ENCODE data around the gene AFDN. TPM values are rescaled to one million over a fixed set of nuclear protein-coding genes. Genes with fewer than 3 reads are reported as not detected.

AFDN gene
- total RNA-seq, 1 donor from 2014 or later = 162 TPM

GRCh38 chr6:167915139-167915538, 88.4 kb downstream of the AFDN start:
- Histone ChIP-seq H3K4me1 (no peaks in the 10 kb centered on the region), H3K9me3 (no peaks in the 10 kb centered on the region), H3K4me3 (no peak overlapping the region), H3K27me3 (no peaks in the 10 kb centered on the region), H3K36me3 (peaks cover 0 to 60% of the 10 kb centered on the region in 2 donors), H3K27ac (no peak overlapping the region)
- intact Hi-C loops (cut with DNase I) = no loop called here
- no peak for TF ChIP-seq POLR2A (IDR thresholded peaks at IDR 0.05)
- TF ChIP-seq, protein P1, sequence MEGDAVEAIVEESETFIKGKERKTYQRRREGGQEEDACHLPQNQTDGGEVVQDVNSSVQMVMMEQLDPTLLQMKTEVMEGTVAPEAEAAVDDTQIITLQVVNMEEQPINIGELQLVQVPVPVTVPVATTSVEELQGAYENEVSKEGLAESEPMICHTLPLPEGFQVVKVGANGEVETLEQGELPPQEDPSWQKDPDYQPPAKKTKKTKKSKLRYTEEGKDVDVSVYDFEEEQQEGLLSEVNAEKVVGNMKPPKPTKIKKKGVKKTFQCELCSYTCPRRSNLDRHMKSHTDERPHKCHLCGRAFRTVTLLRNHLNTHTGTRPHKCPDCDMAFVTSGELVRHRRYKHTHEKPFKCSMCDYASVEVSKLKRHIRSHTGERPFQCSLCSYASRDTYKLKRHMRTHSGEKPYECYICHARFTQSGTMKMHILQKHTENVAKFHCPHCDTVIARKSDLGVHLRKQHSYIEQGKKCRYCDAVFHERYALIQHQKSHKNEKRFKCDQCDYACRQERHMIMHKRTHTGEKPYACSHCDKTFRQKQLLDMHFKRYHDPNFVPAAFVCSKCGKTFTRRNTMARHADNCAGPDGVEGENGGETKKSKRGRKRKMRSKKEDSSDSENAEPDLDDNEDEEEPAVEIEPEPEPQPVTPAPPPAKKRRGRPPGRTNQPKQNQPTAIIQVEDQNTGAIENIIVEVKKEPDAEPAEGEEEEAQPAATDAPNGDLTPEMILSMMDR (IDR thresholded peaks at IDR 0.05) = no peak
- no peak for TF ChIP-seq POLR2AphosphoS5 (IDR thresholded peaks at IDR 0.05; ENCODE audit: insufficient read depth in 1 of 2, low read depth in 1 of 2)
- no peak for DNase-seq (ENCODE audit: extremely low spot score in 2 of 2)

DNA sequence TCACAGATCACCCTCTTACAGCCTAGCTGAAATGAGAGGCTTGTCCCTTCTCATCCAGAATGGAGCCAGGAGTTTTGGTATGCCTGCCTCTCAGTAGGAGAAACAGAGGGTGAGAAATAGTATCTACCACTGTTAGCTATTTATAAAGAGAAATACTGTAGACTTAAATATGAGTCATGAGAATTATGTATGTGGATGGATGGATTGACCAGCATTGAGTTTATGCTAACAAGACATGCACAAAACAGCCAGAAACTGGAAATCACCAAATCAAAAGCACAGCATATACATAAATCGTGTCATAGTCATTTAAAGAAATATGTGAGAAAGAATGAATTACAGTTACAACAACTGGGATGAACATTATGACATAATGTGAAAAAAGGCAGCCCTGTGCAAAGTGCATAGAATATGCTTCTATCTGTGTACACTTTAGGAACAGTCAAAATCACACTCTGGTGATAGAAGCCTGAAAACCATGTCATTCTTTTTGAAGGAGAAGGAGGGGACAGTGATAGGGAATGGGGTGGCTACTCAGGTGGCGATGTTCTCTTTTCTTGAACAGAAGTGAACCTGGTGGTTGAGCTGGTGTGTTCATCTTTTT, 90.9 kb downstream of the AFDN start:
- no peaks in the 10 kb centered on the region for H3K9me3 ChIP-seq
- peaks cover 0 to 60% of the 10 kb centered on the region in 2 donors for H3K36me3 ChIP-seq
- no peak for DNase-seq (ENCODE audit: extremely low spot score in 2 of 2)
- H3K4me1 ChIP-seq = no peaks in the 10 kb centered on the region
- TF ChIP-seq POLR2A (IDR thresholded peaks at IDR 0.05) (no peak), POLR2AphosphoS5 (IDR thresholded peaks at IDR 0.05; ENCODE audit: insufficient read depth in 1 of 2, low read depth in 1 of 2) (no peak)
- TF ChIP-seq, protein P1 (IDR thresholded peaks at IDR 0.05) = no peak
- no peaks in the 10 kb centered on the region for H3K27me3 ChIP-seq
- no peak overlapping the region for H3K27ac ChIP-seq
- no peak overlapping the region for H3K4me3 ChIP-seq
- intact Hi-C loops (cut with DNase I) = no loop called here

- no peak overlapping the region for H3K27ac ChIP-seq
- peaks cover 0 to 60% of the 10 kb centered on the region in 2 donors for H3K36me3 ChIP-seq
- TF ChIP-seq, protein P1 (IDR thresholded peaks at IDR 0.05) = no peak
- DNase-seq (ENCODE audit: extremely low spot score in 2 of 2) = no peak
- no peaks in the 10 kb centered on the region for H3K27me3 ChIP-seq
- no peaks in the 10 kb centered on the region for H3K4me1 ChIP-seq
- no peak overlapping the region for H3K4me3 ChIP-seq
- intact Hi-C loops (cut with DNase I) = no loop called here
- H3K9me3 ChIP-seq = no peaks in the 10 kb centered on the region
Measured at GRCh38 chr6:167918548-167919278, 92.0 kb downstream of the AFDN start.

DNA sequence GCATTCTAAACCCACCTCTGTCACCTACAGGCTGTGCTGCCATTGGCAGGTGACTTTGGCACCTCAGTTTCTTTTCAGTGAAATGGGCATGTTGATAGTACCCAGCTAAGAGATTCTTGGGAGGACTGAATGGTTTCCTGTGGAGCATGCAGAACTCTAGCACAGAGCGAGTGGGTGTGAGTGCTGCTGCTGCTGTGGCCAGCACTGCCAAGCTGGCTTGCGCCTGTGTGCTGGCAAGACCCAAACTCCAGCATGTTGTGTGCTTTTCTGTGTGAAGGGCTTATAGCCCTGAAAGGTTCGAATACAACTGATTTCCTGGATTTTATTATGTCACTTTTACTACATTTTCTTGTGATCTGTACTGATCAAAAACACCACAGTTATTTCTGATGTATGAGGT, 92.6 kb downstream of the AFDN start:
- H3K36me3 ChIP-seq = peaks cover 0 to 57% of the 10 kb centered on the region in 2 donors
- TF ChIP-seq, protein P1 (IDR thresholded peaks at IDR 0.05) = no peak
- TF ChIP-seq POLR2A (IDR thresholded peaks at IDR 0.05) (no peak), POLR2AphosphoS5 (IDR thresholded peaks at IDR 0.05; ENCODE audit: insufficient read depth in 1 of 2, low read depth in 1 of 2) (no peak)
- H3K9me3 ChIP-seq = no peaks in the 10 kb centered on the region
- intact Hi-C loops (cut with DNase I) = no loop called here
- no peaks in the 10 kb centered on the region for H3K4me1 ChIP-seq
- no peak overlapping the region for H3K27ac ChIP-seq
- H3K4me3 ChIP-seq = no peak overlapping the region
- DNase-seq (ENCODE audit: extremely low spot score in 2 of 2) = no peak
- H3K27me3 ChIP-seq = no peaks in the 10 kb centered on the region

- DNase-seq (ENCODE audit: extremely low spot score in 2 of 2) = no peak
- Histone ChIP-seq H3K36me3 (peaks cover 0 to 49% of the 10 kb centered on the region in 2 donors), H3K27ac (no peak overlapping the region), H3K4me1 (no peaks in the 10 kb centered on the region), H3K4me3 (no peak overlapping the region), H3K9me3 (no peaks in the 10 kb centered on the region), H3K27me3 (no peaks in the 10 kb centered on the region)
- TF ChIP-seq, protein P1 (IDR thresholded peaks at IDR 0.05) = no peak
- no peak for TF ChIP-seq POLR2AphosphoS5 (IDR thresholded peaks at IDR 0.05; ENCODE audit: insufficient read depth in 1 of 2, low read depth in 1 of 2)
- no peak for TF ChIP-seq POLR2A (IDR thresholded peaks at IDR 0.05)
- intact Hi-C loops (cut with DNase I) = no loop called here
Measured at GRCh38 chr6:167920165-167920564, 93.5 kb downstream of the AFDN start.

Data from vagina (tissue), 2 donors.